Measurements from ENCODE around the gene GPNMB.
"Not testable (repeated sequence)": the region's sequence is repeated elsewhere in the genome, so short reads cannot be mapped to it uniquely, and the experiment has no call there.

Gene GPNMB

DNA sequence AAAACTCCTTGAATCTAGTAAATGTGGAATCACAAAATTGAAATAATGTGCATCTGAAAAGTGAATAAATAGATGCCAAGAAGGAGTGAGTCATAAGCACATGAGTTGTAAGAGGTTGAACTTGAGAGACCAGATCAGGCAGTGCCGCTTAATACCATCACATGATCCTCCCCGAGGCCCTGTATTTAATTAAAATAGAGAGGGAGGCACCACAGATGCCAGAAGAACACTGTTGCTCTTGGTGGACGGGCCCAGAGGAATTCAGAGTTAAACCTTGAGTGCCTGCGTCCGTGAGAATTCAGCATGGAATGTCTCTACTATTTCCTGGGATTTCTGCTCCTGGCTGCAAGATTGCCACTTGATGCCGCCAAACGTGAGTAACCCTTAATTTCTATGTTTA, at the start of gene GPNMB:
Gene GPNMB (plus strand): TSS at position 221 of the 400 bp plus-strand sequence. CDS start 83 bp downstream, at position 304.
- DNase-seq = no peak

DNA sequence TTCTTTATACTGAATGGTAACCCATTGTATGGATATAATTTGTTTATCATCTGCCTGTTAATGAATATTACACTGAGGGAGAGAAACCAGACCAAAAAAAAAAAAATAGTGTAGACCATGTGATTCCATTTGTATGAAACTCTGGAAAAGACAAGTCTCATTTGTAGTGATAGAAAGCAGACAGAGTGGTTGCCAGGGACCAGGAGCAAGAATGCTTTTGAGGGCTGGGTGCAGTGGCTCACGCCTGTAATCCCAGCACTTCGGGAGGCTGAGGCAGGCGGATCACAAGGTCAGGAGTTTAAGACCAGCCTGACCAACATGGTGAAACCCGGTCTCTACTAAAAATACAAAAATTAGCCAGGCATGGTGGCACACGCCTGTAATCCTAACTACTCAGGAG, 48.8 kb upstream of the GPNMB start:
- not testable (repeated sequence) for DNase-seq

DNA sequence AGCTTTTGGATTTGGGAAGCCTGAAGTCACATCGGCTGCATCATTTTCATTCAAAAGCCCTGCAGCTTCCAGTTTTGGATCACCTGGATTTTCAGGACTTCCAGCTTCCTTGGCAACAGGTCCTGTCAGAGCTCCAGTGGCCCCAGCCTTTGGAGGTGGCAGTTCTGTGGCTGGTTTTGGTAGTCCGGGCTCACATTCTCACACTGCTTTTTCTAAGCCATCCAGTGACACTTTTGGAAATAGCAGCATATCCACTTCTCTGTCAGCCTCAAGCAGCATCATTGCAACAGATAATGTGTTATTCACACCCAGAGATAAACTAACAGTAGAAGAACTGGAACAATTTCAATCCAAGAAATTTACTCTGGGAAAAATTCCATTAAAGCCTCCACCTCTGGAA, 46.2 kb upstream of the GPNMB start:
- no peak for DNase-seq

DNA sequence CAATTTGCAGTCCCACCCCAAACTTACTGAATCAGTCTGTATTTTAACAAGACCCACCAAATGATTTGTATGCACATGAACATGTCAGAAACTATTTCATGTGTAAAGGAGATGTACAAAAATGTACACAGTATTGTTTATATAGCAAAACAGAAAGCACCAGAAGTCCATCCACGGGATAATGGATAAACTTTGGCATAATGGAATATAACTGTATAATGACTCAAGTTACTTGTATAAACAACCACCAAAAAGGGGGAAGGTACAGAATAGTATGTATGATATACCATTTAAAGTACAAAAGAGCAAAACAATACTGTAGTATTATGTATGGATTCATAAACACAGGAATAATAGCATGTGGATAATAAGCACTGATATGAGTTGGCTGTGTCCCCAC, 42.3 kb upstream of the GPNMB start:
- no peak for DNase-seq

DNA sequence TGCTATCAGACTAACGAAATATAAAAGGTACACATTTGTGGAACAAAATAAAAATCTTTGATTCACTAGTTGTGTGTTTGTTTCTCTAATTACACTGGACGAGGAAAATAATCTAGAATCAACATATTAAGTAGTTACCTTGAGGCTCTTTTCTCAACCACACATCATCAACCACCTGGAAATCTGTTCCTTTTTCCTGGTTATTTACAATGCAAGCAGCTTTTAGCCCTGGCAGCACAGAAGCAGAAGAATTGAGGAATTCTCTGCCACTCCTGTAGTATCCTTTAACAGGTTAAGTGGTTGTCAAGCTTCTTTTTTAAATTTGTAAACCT, 41.0 kb upstream of the GPNMB start:
- DNase-seq = no peak

DNA sequence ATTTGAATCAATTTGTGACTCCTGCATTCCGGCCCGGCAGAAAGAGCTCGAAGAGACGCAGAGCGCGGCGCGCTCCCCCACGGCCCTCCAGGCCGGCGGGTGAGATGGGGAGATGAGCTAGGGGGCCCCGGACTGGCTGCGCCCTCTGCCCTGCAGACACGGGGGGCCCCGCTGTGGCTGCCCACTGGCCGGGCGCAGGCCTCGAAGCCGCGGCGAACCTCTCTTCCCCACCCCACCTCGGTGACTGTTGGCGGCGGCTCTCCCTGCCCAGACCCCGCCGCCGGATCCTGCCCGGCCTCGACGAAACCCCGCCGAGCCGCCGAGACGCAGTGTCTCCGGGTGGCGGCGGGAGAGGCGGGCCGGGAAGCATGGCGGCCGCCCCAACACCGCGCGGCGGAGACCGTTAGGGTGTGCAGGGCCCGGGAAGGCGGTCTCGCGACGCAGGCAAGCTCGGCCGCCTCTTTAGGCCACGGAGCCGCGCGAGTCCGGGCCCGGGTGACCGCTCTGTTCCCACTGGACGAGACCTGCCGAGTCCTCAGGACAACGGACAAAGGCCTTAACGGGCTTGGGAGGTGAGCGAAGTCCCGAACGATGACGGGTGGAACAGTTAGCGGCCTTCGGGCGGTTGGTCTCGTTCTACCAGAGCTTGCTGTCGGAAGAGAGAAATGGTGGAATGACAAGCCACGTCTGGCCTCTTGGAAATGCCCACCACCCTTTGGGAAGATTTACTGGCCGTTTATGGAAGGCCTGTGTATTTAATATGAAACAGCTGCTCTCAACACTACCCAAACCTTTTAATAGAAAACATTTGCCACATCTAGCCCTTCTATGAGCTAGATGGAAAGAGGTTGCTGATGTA, 40.4 kb upstream of the GPNMB start:
- DNase-seq = no peak

DNA sequence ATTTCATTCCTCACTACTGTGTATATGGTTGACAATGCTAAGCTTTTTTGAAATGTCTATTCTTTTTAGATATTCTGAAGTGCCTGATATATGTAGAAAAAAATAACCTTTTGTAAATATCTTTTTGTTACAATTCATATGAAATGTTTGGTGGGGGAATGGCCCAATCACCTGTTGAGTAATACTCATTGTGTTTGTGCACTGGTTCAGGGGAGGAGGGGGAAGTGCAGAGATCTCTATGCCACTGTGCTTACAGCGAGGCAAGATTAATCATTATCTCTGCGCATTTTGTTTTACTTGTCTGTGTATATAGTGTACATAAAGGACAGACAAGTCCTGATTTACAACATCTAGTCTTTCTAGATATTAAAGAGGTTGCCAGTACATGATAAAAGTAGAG, 39.6 kb upstream of the GPNMB start:
- DNase-seq = no peak

DNA sequence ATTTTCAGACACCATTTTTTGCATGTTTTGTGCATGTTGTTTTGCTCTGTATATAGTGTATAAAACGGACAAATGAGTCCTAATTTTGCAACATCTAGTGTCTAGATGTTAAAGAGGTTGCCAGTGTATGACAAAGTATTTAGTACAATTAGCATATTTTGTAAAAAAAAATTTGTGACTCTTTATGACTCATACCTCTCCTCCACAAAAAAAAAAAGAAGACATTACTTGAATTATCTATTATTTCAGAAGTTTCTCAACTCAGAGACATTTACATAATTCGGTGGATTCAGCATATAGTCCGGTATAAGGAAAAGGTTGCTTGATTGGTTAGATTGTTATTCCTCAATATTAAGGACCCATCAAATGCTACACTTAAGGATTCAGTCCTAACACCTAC, 38.7 kb upstream of the GPNMB start:
- DNase-seq = no peak

DNA sequence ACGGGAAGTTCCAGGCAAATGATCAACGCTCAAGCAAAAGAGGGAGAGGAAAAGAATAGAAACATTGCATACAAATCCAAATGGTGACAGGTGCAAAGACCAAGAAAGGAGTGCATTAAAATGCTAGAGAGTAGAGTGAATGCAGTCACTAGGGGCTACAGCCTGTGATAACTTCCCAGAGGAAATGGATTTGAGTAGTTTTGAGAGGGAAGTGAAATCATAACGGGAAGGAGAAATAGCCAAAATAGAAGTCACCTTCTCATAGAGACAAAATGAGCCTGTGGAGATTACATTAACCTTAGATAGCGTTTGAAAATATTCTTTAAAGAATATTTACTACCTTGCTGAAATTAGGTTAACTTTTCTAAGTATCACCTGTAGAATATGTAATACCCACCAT, 38.3 kb upstream of the GPNMB start:
- DNase-seq = no peak

DNA sequence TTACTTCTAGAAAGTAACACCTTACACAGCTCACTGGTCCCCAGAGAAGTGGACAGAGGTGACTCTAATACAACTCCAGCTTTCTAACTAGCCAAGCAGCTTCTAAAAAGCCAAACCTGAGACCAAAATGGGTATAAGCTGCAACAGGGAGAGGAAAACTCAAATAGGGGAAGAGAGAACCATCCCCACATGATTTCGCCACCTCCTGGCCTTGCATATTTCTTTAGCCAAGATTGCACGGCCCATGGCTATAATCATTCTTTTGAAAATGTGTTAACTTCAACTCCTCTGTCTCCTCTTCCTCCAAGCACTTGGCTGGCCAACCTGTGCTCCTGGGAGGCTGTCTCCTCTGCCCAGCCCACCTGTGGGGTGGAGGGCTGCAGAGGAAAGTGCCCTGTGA, 36.1 kb upstream of the GPNMB start:
- DNase-seq = no peak

DNA sequence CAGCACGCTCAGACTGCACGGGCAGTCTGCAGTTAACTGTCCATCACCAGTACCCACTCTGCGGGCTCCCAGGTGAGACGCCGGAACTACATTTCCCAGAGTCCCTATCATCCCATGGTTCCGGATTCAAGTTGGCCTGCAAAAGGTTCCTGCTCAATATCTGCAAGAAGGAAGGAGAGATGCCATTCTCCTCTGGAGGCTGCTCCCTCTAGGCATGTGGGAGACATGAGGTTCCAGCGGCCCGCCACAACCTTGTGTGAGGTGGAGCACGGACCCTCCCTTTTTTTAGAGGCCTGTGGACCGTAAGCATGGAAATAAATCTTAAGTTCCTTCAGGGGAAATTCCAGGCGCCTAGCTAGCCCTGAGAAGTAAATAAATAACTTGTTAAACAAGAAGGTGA, 35.0 kb upstream of the GPNMB start:
- DNase-seq = no peak

DNA sequence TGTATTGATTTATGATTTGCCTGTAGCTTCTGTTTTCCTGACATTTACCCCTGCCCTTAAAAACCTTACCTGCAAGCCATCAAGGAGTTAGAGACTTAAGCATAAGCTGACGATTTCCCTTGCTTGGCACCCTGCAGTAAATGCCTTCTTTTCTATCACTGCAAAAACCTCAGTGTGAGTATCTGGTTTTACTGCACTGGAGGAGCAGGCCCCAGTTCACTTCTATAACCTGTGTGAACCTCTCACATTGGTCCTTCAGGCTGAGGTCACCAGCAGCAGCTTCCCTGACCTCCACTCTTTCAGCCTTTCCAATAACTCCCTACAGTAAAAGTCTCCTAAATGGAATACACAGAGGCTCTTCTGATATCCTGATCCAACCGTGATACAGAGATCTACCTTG, 34.2 kb upstream of the GPNMB start:
- DNase-seq = no peak

DNA sequence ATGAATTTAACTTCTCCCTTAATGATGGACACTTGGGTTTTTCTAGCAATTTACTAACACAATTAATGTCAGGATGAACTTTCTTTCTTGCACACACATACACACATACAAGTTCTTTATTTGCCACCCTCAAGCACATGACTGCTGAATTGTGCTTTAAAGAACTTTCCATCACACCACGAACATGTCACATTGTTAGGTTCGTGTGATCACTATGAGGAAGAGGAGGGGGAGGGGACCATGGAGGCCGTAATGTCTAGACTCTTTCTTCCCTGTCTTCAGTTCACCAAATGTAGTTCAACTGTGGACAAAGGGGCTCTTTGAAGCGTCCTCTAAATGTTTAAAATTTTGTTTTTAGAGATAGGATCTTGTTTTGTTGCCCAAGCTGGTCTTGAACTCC, 33.7 kb upstream of the GPNMB start:
- DNase-seq = no peak

DNA sequence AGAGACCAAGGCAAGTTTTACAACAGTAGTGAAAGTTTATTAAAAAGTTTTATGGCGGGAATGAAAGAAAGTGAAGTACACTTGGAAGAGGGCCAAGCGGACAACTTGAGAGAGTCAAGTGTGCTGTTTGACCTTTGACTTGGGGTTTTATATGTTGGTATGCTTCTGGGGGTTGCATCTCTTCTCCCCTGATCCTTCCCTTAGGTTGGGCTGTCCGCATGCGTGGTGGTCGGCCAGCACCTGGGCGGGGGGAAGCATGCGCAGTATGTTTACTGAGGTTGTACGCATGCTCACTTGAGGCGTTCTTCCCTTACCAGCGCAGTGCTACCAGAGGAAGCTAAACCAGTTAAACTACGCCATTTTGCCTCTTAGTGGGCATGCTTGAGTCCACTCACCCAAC, 32.8 kb upstream of the GPNMB start:
- DNase-seq = no peak

DNA sequence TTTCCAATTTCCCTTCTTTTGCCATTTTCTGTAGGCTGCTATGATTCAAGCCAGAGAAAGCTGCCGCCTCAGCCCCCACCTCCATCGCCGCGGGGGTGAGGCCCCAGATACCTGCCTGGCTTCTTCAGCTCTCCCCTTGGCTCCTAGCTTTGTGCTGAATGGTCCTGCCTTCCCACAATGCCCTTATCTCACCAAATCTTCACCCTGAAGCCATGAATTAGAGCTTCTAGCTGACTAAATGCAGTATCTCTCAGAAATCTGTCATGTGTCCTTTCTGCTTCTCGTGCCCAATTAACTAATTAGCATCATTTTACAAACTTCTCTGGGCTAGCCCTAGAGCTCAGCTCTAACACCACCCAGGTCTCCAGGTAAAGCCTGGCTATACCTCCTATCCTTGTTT, 32.2 kb upstream of the GPNMB start:
- DNase-seq = no peak

DNA sequence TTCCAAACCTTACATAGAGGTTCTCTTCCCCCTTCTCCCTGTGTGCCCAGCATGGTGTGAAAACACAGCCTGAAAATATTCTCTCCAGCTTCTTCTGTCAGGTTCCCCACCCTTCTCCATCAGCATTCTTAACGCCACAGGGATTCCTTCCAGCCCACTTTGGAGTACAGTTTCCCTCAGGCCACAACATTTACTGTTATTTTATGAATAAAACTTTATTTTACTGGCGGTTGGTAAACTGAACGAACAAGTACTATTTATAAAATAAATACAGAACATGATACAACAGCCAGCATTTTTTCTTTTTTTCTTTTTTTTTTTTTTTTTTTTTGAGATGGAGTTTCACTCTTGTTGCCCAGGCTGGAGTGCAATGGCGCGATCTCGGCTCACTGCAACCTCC, 31.6 kb upstream of the GPNMB start:
- no peak for DNase-seq

DNA sequence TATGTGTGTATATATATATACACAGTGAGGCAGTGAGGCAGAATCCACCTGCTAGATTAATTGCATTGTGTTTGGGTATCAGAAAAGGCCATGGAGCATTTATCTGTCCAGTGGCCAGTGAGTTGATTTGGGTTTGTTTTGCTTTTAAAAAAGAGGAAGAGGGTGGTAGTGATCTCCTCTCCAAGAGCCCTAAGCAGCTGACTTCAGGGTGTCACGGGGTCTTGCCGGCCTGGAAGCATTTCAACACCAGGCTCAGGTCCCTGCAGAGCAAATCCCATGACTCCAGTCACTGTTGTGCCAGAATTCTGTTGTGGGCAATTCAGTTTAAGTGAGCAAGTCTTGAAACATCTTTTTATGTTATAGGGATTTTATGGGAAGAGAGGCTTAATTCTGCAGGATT, 30.6 kb upstream of the GPNMB start:
- no peak for DNase-seq

DNA sequence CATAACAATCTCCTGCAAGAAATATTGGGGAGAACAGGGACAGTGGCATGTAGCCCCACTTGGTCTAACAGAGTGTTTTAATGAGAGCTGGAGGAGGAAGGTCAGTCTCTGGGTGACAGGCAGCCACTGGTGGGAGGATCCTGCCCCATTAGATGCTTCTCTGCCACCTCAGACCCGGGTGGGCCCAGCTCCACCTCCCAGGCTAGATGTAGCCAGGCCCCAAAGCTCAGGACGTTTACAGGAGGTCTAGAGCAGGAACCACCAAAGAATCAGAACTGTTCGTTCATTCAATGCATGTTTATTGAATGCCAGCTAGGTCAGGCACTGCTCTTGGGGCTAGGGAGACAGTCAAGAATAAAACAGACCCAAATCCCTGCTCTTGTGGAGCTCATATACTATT, 28.4 kb upstream of the GPNMB start:
- DNase-seq = no peak

DNA sequence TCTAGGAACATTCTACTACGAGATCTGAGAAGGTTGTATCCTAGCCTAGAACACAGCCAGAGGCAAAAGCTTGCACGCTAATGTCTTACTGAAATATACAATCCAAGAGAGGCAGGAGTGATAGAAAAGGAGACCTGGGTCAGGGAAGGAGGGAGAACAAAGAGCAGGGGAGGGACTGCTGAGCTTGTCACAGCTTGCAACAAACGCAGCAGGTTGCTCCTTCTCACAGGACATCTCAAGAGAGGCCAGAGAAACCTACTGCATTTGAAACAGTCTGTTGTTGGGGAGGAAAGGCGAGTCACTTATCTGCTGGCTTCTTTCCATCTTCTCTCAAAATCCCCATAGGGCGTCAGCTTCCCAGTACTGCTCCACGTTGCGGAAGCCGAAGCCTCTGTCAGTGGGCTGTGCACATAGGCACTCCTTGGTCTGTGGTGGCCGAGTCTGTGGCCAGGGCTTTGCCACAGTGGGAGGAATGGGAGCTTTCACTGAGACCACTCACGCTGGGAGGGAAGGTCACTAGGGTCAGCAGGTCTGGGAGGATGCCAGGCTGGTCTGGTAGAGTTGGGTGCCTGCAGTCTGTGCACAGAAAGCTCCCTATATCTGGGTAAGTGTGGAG, 25.8 kb upstream of the GPNMB start:
- no peak for DNase-seq

DNA sequence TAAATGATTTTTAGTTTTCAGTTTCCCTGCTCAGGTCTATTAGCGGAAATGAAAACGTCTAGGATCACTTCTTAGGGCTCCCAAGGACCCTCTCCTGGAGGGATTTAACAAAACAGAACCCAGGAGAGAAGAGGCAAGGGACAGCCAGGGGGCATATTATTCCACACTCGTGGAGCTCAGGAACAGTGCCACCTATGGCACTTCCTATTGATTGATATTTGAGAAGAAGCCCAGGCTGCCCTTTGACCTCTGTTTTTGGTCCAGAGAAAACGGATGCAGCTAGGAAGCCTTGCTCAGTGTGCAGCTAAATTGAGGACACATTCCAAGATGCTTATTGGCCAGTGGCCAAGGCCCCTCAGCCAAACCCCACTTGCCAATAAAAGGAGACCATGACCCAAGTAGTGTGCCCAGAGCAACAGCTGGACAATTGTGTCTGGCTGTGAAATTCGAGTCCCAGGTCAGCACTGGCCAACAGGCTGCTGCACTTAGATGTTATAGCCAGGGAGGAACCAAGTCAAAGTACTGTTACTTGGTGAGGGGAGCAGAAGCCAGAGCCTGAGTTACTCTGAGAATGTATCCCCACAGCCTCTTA, 24.0 kb upstream of the GPNMB start:
- DNase-seq = no peak

DNA sequence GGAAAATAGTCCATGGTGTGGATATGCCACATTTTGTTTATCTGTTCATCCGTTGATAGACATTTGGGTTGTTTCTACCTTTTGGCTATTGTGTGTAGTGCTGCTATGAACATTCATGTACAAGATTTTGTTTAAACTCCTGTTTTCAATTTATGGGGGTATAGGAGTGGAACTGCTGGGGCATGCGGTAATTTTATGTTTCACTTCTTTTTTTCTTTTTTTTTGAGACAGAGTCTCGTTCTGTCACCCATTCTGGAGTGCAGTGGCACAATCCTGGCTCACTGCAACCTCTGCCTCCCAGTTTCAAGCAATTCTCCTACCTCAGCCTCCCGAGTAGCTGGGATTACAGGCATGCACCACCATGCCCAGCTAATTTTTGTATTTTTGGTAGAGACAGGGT, 22.2 kb upstream of the GPNMB start:
- not testable (repeated sequence) for DNase-seq

DNA sequence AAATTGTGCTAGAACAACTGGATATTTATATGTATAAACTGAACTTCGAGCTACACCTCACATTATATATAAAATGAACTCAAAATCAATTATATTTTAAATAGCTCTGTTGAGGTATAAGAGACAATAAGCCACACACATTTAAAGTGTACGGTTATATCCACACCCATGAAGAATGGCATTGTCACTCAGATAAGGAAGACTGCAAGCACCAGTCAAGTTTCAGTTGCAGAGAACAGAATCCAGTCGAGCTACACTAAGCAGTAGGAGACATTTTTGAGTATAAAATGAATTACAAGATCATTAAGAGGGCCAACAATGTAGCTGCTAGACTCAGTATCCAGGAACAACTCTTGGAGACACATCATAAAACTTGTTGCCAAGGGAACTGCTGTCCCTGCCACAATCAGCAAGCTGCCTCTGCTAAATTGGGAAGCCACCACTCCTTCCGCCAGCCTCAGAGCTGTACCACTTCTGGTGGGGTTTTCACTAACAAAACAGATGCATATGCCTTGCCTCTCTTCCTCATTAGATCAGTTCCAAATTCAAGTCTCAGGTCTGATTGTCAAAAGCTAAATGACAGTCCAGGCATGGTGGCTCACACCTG, 19.6 kb upstream of the GPNMB start:
- DNase-seq = no peak

DNA sequence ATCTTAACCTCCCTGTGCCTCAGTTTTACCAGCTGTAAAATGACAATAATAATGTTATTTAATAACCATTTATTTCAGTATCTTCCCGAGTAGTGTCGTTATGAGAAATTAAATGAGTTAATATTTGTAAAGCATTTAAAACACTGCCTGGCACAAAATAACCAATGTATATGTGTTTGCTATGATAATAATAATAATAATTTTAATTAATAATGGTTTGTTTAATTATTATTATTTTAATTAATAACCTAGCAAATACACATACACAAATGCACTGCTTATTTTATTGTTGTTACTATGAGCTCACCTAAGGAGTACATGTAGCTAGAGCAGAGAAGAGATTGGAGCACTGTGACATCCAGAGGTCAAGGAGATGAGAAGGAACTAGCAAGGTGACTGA, 18.2 kb upstream of the GPNMB start:
- no peak for DNase-seq

DNA sequence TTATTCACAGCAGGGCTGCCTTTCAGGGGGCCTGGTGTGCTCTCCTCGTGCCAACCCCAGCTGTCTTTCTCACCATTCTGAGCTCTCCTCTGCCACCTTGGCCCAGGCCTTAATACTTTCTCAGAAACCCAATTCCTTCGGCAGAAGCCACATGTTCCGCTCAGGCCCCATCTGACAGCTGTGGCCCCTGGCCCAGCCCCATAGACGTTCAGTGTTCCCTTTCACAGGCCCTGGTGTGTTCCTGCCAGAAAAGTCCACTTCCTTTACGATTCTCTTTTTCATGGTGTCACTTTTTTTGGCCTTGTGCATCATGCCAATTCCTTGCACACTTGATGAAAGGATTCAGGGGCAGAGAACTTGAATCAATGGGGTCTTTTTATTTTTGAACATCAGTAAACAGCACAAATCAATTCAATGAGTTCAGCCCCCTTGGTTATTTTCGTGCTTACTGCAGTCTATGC, 15.9 kb upstream of the GPNMB start:
- DNase-seq = no peak
